ENCODE results near the gene DNAL4.

Gene DNAL4

GRCh38 chr22:38802671-38803121 lies 8.8 kb upstream of the DNAL4 start:
- H3K27ac ChIP-seq (ENCODE audit: low read length) = no peak overlapping the region
- no peak overlapping the region for H3K4me3 ChIP-seq (ENCODE audit: low read length)
- no peaks in the 10 kb centered on the region for H3K9me3 ChIP-seq (ENCODE audit: insufficient read depth, low read length)
- peaks cover 28% of the 10 kb centered on the region; the same call in 1 of the 2 replicates for H3K27me3 ChIP-seq (ENCODE audit: low read depth, low read length)
- H2AFZ ChIP-seq (ENCODE audit: low read depth, low read length) = no peak overlapping the region
- no peaks in the 10 kb centered on the region for H3K36me3 ChIP-seq (replicated peaks; ENCODE audit: low read depth, low read length)
- TF ChIP-seq EZH2phosphoT487 (IDR thresholded peaks at IDR 0.05; ENCODE audit: low read depth) (no peak), CTCF (IDR thresholded peaks at IDR 0.05; ENCODE audit: low read depth, low read length) (no peak)
- H3K4me1 ChIP-seq (ENCODE audit: low read length) = no peaks in the 10 kb centered on the region
- H4K20me1 ChIP-seq (ENCODE audit: insufficient read depth, low read length) = no peaks in the 10 kb centered on the region
- no peaks in the 10 kb centered on the region for H3K79me2 ChIP-seq (ENCODE audit: low read length)
- H3K4me2 ChIP-seq (ENCODE audit: low read length) = no peak overlapping the region
- no peak overlapping the region for H3K9ac ChIP-seq (ENCODE audit: low read length)

GRCh38 chr22:38799265-38800002 lies 5.5 kb upstream of the DNAL4 start:
- H4K20me1 ChIP-seq (ENCODE audit: insufficient read depth, low read length) = no peaks in the 10 kb centered on the region
- no peak overlapping the region for H2AFZ ChIP-seq (ENCODE audit: low read depth, low read length)
- TF ChIP-seq EZH2phosphoT487 (IDR thresholded peaks at IDR 0.05; ENCODE audit: low read depth) (no peak), CTCF (IDR thresholded peaks at IDR 0.05; ENCODE audit: low read depth, low read length) (no peak)
- H3K4me2 ChIP-seq (ENCODE audit: low read length) = no peak overlapping the region
- no peak overlapping the region for H3K9ac ChIP-seq (ENCODE audit: low read length)
- H3K9me3 ChIP-seq (ENCODE audit: insufficient read depth, low read length) = no peaks in the 10 kb centered on the region
- H3K27me3 ChIP-seq (ENCODE audit: low read depth, low read length) = peaks cover 44% of the 10 kb centered on the region
- H3K36me3 ChIP-seq (replicated peaks; ENCODE audit: low read depth, low read length) = no peaks in the 10 kb centered on the region
- H3K4me3 ChIP-seq (ENCODE audit: low read length) = no peak overlapping the region
- peaks cover 2% of the 10 kb centered on the region for H3K4me1 ChIP-seq (ENCODE audit: low read length)
- no peaks in the 10 kb centered on the region for H3K79me2 ChIP-seq (ENCODE audit: low read length)
- H3K27ac ChIP-seq (ENCODE audit: low read length) = no peak overlapping the region

GRCh38 chr22:38798496-38798895 lies 4.6 kb upstream of the DNAL4 start:
- Histone ChIP-seq H3K9ac (ENCODE audit: low read length) (no peak overlapping the region), H3K9me3 (ENCODE audit: insufficient read depth, low read length) (no peaks in the 10 kb centered on the region), H3K4me1 (ENCODE audit: low read length) (peaks cover 6% of the 10 kb centered on the region), H4K20me1 (ENCODE audit: insufficient read depth, low read length) (no peaks in the 10 kb centered on the region), H3K27me3 (ENCODE audit: low read depth, low read length) (peaks cover 44% of the 10 kb centered on the region), H3K79me2 (ENCODE audit: low read length) (0 out of 2 replicates have a peak, but pooled peaks cover under 1% of the 10 kb centered on the region), H2AFZ (ENCODE audit: low read depth, low read length) (no peak overlapping the region), H3K4me3 (ENCODE audit: low read length) (no peak overlapping the region), H3K36me3 (replicated peaks; ENCODE audit: low read depth, low read length) (no peaks in the 10 kb centered on the region), H3K4me2 (ENCODE audit: low read length) (no peak overlapping the region), H3K27ac (ENCODE audit: low read length) (no peak overlapping the region)
- TF ChIP-seq CTCF (IDR thresholded peaks at IDR 0.05; ENCODE audit: low read depth, low read length) = no peak
- no peak for TF ChIP-seq EZH2phosphoT487 (IDR thresholded peaks at IDR 0.05; ENCODE audit: low read depth)

GRCh38 chr22:38796262-38796957 lies 2.5 kb upstream of the DNAL4 start:
- Histone ChIP-seq H3K36me3 (replicated peaks; ENCODE audit: low read depth, low read length) (no peaks in the 10 kb centered on the region), H3K27ac (ENCODE audit: low read length) (no peak overlapping the region), H3K9ac (ENCODE audit: low read length) (no peak overlapping the region), H3K79me2 (ENCODE audit: low read length) (0 out of 2 replicates have a peak, but pooled peaks cover 3% of the 10 kb centered on the region), H3K4me1 (ENCODE audit: low read length) (peaks cover 12% of the 10 kb centered on the region), H3K4me2 (ENCODE audit: low read length) (no peak overlapping the region), H2AFZ (ENCODE audit: low read depth, low read length) (no peak overlapping the region), H3K27me3 (ENCODE audit: low read depth, low read length) (peaks cover 44% of the 10 kb centered on the region), H4K20me1 (ENCODE audit: insufficient read depth, low read length) (no peaks in the 10 kb centered on the region), H3K9me3 (ENCODE audit: insufficient read depth, low read length) (no peaks in the 10 kb centered on the region), H3K4me3 (ENCODE audit: low read length) (no peak overlapping the region)
- no peak for TF ChIP-seq EZH2phosphoT487 (IDR thresholded peaks at IDR 0.05; ENCODE audit: low read depth)
- no peak for TF ChIP-seq CTCF (IDR thresholded peaks at IDR 0.05; ENCODE audit: low read depth, low read length)

All from OCI-LY3 (cell line).